GM23338 (cell line): ENCODE results near the gene SMIM28. TPM values are rescaled to one million over a fixed set of nuclear protein-coding genes. Genes with fewer than 3 reads are reported as not detected.
A peak's percentile ranks its signal among the peaks of the same experiment; 100 is the strongest.

Source experiments
- ATAC-seq: fragments of 200-7000 bp; cut with Tn5 transposase; 3 replicates; pipeline ENCODE4 v1.9.1; 2020
- DNase-seq: peaks from one replicate; pipeline ENCODE4 v3.0.0-alpha.2; 2015; ENCODE audit warnings: low spot score
- H2AFZ ChIP-seq: fragments of 200-600 bp; sonication (generic); 2 replicates; pipeline ENCODE4 v1.8.0; 2016; ENCODE audit warnings: antibody characterized with exemption, mild to moderate bottlenecking, moderate library complexity
- H3F3A ChIP-seq: fragments of 200-600 bp; sonication (generic); replicated peaks from 2 replicates; pipeline ENCODE4 v1.8.0; 2017; ENCODE audit warnings: antibody characterized with exemption, mixed run types, low read depth
- H3K27ac ChIP-seq: fragments of 200-600 bp; sonication (generic); 2 replicates; pipeline ENCODE4 v1.6.1; 2016; ENCODE audit warnings: low read depth
- H3K27me3 ChIP-seq: fragments of 200-600 bp; sonication (generic); 2 replicates; pipeline ENCODE4 v1.8.0; 2016; ENCODE audit warnings: mild to moderate bottlenecking, mixed run types, moderate library complexity; ENCODE audit not compliant: insufficient read depth
- H3K36me3 ChIP-seq: fragments of 200-600 bp; sonication (generic); 2 replicates; pipeline ENCODE4 v1.8.0; 2016; ENCODE audit warnings: mild to moderate bottlenecking; ENCODE audit not compliant: insufficient read depth
- H3K4me1 ChIP-seq: fragments of 200-600 bp; sonication (generic); 2 replicates; pipeline ENCODE4 v1.8.0; 2016; ENCODE audit warnings: mild to moderate bottlenecking, moderate library complexity; ENCODE audit not compliant: insufficient read depth
- H3K4me2 ChIP-seq: fragments of 200-600 bp; sonication (generic); 2 replicates; pipeline ENCODE4 v1.7.1; 2017; ENCODE audit warnings: mixed run types
- H3K4me3 ChIP-seq: fragments of 200-600 bp; sonication (generic); 2 replicates; pipeline ENCODE4 v1.6.1; 2016; ENCODE audit warnings: mixed run types
- H3K79me2 ChIP-seq: fragments of 200-600 bp; sonication (generic); replicated peaks from 2 replicates; pipeline ENCODE4 v1.8.0; 2017; ENCODE audit warnings: mild to moderate bottlenecking; ENCODE audit not compliant: insufficient read depth
- H3K9me2 ChIP-seq: fragments of 200-600 bp; sonication (generic); 2 replicates; pipeline ENCODE4 v1.8.0; 2017; ENCODE audit not compliant: insufficient read depth
- H4K20me1 ChIP-seq: fragments of 200-600 bp; sonication (generic); replicated peaks from 2 replicates; pipeline ENCODE4 v1.8.0; 2017; ENCODE audit warnings: mild to moderate bottlenecking; ENCODE audit not compliant: insufficient read depth
- H3K27ac Mint-ChIP-seq: 2 replicates; pipeline ENCODE4 v1.8.0; 2020; ENCODE audit warnings: inconsistent platforms, mild to moderate bottlenecking, moderate library complexity, mixed read lengths
- H3K27me3 Mint-ChIP-seq: 3 replicates; pipeline ENCODE4 v1.8.0; 2022; ENCODE audit warnings: low read depth, mild to moderate bottlenecking, moderate library complexity, mixed read lengths, inconsistent platforms; ENCODE audit not compliant: insufficient read depth, poor library complexity
- H3K36me3 Mint-ChIP-seq: 3 replicates; pipeline ENCODE4 v1.8.0; 2021; ENCODE audit warnings: low read depth, mild to moderate bottlenecking, inconsistent platforms, moderate library complexity, mixed read lengths
- H3K4me1 Mint-ChIP-seq: 3 replicates; pipeline ENCODE4 v1.8.0; 2020; ENCODE audit warnings: mild to moderate bottlenecking, inconsistent platforms, mixed read lengths
- H3K4me3 Mint-ChIP-seq: 3 replicates; pipeline ENCODE4 v1.8.0; 2021; ENCODE audit warnings: moderate library complexity, mild to moderate bottlenecking, inconsistent platforms, mixed read lengths
- H3K9me3 Mint-ChIP-seq: 3 replicates; pipeline ENCODE4 v1.8.0; 2020; ENCODE audit warnings: moderate library complexity, mild to moderate bottlenecking, inconsistent platforms, mixed read lengths
- CREB1 ChIP-seq: fragments of 250-450 bp; sonication (Bioruptor Pico); IDR thresholded peaks from 2 replicates; pipeline ENCODE4 v1.5.0; 2020; ENCODE audit warnings: low read depth, mild to moderate bottlenecking, moderate library complexity
- ETS1 ChIP-seq: IDR thresholded peaks from 2 replicates; pipeline ENCODE4 v1.6.1; 2016; ENCODE audit warnings: antibody characterized with exemption
- EZH2 ChIP-seq: fragments of 200-600 bp; sonication (generic); IDR thresholded peaks from one replicate; pipeline ENCODE4 v1.8.0; 2017; ENCODE audit warnings: antibody characterized with exemption, mild to moderate bottlenecking, low read depth; ENCODE audit not compliant: unreplicated experiment
- NANOG ChIP-seq: IDR thresholded peaks from 2 replicates; pipeline ENCODE4 v1.6.1; 2016; ENCODE audit warnings: antibody characterized with exemption, borderline replicate concordance
- REST ChIP-seq: IDR thresholded peaks from one replicate; pipeline ENCODE4 v1.6.1; 2018; ENCODE audit warnings: antibody characterized with exemption; ENCODE audit not compliant: unreplicated experiment
- STAT1 ChIP-seq: IDR thresholded peaks from one replicate; pipeline ENCODE4 v1.6.1; 2016; ENCODE audit warnings: antibody characterized with exemption; ENCODE audit not compliant: unreplicated experiment
- ZNF114 ChIP-seq: fragments of 250-450 bp; sonication (Bioruptor Pico); IDR thresholded peaks from 2 replicates; pipeline ENCODE4 v1.5.0; 2020; ENCODE audit warnings: mild to moderate bottlenecking, moderate library complexity
- ZNF331 ChIP-seq: fragments of 250-450 bp; sonication (Bioruptor Pico); IDR thresholded peaks from 2 replicates; pipeline ENCODE4 v1.5.0; 2020; ENCODE audit warnings: low read depth, mild to moderate bottlenecking, moderate library complexity
- polyA plus RNA-seq: library from polyadenylated mRNA; unstranded; fragments of >200 nt; fragmentation: Nextera tagmentation; extraction: Ambion mirVana; gene quantifications from 2 replicates; pipeline ENCODE4 v1.2.1, GENCODE V29; 2016
- total RNA-seq: library from RNA; depleted of rRNA; stranded (reverse); fragments of >200 nt; shearing (Covaris generic); gene quantifications from 2 replicates; pipeline ENCODE4 v1.2.3, GENCODE V29; 2014

The SMIM28 gene
- total and polyA plus RNA-seq, 2 experiments from 2014 or later: not detected

GRCh38 chr6:138334963-138335362 lies 42.7 kb upstream of the SMIM28 start (continued):
- TF ChIP-seq REST: no peak
- no peak for TF ChIP-seq NANOG
- no peak for TF ChIP-seq STAT1
- TF ChIP-seq CREB1 (CRISPR knock-in tag): no peak
- TF ChIP-seq ETS1: no peak
- TF ChIP-seq EZH2: no peak
- TF ChIP-seq ZNF114 (CRISPR knock-in tag): no peak
- no peak for TF ChIP-seq ZNF331

GRCh38 chr6:138336221-138336620 lies 41.5 kb upstream of the SMIM28 start:
- no peak overlapping the region for H3K27ac Mint-ChIP-seq
- peak; percentile 43 for ATAC-seq
- H3K4me1 ChIP-seq: peaks cover 16% of the 10 kb centered on the region

GRCh38 chr6:138337076-138337475 lies 40.6 kb upstream of the SMIM28 start:
- H3F3A ChIP-seq: no peaks in the 10 kb centered on the region
- no peaks in the 10 kb centered on the region for H3K27me3 ChIP-seq
- no peaks in the 10 kb centered on the region for H3K9me2 ChIP-seq
- H3K36me3 ChIP-seq: peaks cover 4% of the 10 kb centered on the region; the same call in 1 of the 2 replicates
- no peak for TF ChIP-seq REST
- H3K36me3 Mint-ChIP-seq: peaks cover 22% of the 10 kb centered on the region
- H3K27ac Mint-ChIP-seq: no peak overlapping the region
- H2AFZ ChIP-seq: no peak overlapping the region
- H3K4me3 ChIP-seq: no peak overlapping the region
- no peak overlapping the region for H3K4me3 Mint-ChIP-seq
- peaks cover 26% of the 10 kb centered on the region for H3K4me1 Mint-ChIP-seq
- ATAC-seq (no peak), DNase-seq (no peak)
- peaks cover 11% of the 10 kb centered on the region for H3K4me1 ChIP-seq
- no peaks in the 10 kb centered on the region for H3K79me2 ChIP-seq
- H3K4me2 ChIP-seq: no peak overlapping the region
- H3K27ac ChIP-seq: no peak overlapping the region
- H4K20me1 ChIP-seq: no peaks in the 10 kb centered on the region
- peaks cover 6% of the 10 kb centered on the region for H3K27me3 Mint-ChIP-seq
- H3K9me3 Mint-ChIP-seq: no peaks in the 10 kb centered on the region

More at GRCh38 chr6:138336221-138336620, 41.5 kb upstream of the SMIM28 start:
- Mint-ChIP-seq H3K9me3 (no peaks in the 10 kb centered on the region), H3K4me3 (no peak overlapping the region), H3K27me3 (peaks cover 6% of the 10 kb centered on the region), H3K4me1 (peaks cover 33% of the 10 kb centered on the region), H3K36me3 (peaks cover 22% of the 10 kb centered on the region)
- no peaks in the 10 kb centered on the region for H4K20me1 ChIP-seq
- H3K36me3 ChIP-seq: peaks cover 4% of the 10 kb centered on the region; the same call in 1 of the 2 replicates
- H2AFZ ChIP-seq: no peak overlapping the region
- no peak overlapping the region for H3K27ac ChIP-seq
- peak; percentile 35; the same call in 1 of the 2 replicates for TF ChIP-seq CREB1 (CRISPR knock-in tag)
- TF ChIP-seq STAT1: no peak
- no peaks in the 10 kb centered on the region for H3K79me2 ChIP-seq
- H3K4me2 ChIP-seq: no peak overlapping the region
- no peaks in the 10 kb centered on the region for H3K9me2 ChIP-seq
- H3F3A ChIP-seq: no peaks in the 10 kb centered on the region
- H3K27me3 ChIP-seq: no peaks in the 10 kb centered on the region
- no peak for DNase-seq
- H3K4me3 ChIP-seq: no peak overlapping the region
